Measurements from ENCODE around the gene DRAM1.
A peak's percentile ranks its signal among the peaks of the same experiment; 100 is the strongest.

Gene DRAM1

DNA sequence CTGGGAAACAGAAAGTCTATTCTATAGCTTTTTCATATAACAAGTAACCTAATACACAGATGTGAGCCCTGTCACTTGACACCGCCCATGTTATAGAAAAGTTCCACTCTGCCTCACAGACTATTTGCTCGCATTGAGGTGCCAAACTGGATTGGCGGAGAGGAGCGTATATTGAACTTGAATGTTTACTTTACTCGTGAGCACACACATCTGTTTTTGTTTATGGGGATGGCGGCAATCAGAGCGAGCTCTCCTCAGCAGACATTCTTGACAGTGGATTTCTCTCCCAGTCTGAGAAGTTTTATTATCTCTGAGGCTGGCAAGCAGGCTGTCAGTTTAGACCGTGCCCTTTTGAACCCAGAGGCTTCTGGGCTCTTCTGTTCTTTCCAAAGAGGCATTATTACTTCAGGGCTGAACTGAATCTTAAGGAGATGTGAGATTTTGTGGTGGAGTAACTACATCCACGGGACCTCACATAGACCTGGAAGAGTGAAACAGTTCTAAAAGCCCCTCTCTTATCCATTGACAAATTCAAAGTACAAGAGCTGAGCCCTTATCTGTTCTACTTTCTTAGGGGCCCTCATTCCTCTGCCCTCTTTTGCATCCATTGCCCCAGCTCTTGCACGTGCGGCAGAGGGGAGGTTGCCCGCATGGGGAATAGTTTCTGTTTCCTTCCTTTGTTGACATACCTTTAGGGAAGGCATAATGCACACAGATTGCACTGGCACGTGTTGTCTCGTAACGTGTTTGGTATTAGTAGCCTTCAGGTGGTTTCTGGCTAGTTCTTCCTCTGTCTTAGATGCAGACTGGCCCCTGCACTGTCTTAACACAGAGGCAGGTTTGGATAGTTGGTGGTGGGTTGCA lies 68.2 kb downstream of the DRAM1 start:
- peak overlapping the region; percentile 75 for H3K27ac ChIP-seq
- TF ChIP-seq, protein P1, sequence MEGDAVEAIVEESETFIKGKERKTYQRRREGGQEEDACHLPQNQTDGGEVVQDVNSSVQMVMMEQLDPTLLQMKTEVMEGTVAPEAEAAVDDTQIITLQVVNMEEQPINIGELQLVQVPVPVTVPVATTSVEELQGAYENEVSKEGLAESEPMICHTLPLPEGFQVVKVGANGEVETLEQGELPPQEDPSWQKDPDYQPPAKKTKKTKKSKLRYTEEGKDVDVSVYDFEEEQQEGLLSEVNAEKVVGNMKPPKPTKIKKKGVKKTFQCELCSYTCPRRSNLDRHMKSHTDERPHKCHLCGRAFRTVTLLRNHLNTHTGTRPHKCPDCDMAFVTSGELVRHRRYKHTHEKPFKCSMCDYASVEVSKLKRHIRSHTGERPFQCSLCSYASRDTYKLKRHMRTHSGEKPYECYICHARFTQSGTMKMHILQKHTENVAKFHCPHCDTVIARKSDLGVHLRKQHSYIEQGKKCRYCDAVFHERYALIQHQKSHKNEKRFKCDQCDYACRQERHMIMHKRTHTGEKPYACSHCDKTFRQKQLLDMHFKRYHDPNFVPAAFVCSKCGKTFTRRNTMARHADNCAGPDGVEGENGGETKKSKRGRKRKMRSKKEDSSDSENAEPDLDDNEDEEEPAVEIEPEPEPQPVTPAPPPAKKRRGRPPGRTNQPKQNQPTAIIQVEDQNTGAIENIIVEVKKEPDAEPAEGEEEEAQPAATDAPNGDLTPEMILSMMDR (conservative IDR thresholded peaks at IDR 0.05): no peak

DNA sequence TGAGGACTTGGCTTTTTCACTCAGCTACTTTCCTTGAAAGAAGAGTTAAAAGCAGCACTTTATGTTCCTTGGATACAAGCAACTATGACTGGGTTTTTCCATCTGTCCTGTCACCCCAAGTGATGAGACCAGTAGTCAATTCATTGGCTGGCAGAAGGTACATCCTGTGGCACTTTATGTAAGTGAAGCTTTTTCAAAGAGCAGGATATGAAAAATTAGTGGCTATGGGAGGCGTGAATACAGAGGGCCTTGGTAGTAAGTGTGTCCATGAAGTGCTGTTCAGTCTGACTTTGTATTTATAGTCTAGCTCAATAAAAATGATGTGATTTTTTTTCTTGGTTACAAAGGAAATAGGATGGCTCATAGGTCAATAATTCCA lies 68.8 kb downstream of the DRAM1 start:
- peak overlapping the region; percentile 75 for H3K27ac ChIP-seq
- TF ChIP-seq, protein P1 (conservative IDR thresholded peaks at IDR 0.05): no peak

DNA sequence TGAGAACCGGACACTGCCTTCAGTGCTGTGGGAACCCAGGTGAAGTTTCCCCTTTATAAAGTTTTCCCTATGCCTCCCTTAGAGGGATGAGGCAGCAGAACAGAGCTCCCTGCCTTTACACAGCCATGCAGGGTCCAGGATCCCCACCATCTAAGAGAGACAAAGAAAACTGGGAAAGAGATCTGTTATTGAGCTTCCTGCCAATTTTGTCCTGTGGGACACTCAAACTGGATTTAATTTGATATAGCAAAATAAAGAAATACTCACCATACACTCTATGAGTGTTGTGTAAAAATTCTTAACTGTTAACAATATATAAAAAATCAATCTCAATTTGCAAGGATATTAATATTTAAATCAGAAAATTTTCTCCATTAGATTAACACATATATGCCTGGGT lies 69.9 kb downstream of the DRAM1 start:
- TF ChIP-seq, protein P1 (conservative IDR thresholded peaks at IDR 0.05): no peak
- peak overlapping the region; percentile 75; the same call in 1 of the 2 replicates for H3K27ac ChIP-seq

DNA sequence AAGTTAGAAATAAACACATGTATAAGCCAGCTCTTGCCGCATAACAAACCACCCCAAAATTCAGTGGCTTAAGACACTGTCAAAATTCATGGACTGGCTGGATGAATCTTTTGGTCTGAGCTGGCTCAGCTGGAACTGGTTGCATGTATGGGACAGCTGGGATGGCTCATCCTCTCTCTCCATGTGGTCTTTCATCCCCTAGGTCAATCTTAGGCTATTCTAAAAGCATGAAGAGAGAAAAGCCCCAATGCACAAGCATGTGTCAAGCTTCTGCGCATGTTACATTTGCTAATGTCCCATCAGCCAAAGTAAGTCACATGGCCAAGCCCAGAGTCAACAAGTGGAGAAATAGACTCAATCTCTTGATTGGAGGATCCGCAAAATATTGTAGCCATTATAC lies 71.0 kb downstream of the DRAM1 start:
- H3K27ac ChIP-seq: no peak overlapping the region
- TF ChIP-seq, protein P1 (conservative IDR thresholded peaks at IDR 0.05): no peak

DNA sequence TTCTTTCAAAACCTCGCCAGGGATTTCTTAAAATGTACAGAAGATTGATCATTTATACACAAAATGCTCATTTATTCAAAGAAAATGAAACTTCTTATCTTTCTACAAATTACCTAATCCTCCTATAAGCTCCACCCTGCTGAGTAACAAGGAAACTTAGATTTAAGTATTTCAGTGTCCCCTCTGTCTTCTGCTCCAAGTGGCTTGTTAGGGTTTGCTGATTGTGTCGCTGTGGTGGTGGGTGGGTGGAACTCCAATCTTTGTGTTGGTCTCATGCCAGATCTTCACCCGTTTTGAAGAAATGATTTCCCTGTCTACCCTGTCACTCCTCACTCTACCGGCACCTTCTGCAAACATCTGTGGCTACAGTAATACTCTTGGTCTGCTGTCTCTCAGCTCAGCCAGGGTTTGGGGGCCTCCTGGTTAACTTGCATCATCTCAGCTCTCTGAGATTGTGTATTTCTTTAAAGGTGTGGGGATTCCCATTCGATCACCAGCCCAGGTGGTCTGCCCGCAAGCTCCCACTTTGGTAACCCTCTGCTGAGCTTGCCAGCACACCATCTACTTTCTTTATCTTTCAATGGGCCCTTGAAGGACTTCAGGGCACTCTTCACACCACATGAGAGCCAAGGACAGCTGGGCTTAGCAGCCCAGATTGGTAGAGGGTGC lies 73.8 kb downstream of the DRAM1 start:
- TF ChIP-seq, protein P1 (conservative IDR thresholded peaks at IDR 0.05): no peak
- no peak overlapping the region for H3K27ac ChIP-seq

DNA sequence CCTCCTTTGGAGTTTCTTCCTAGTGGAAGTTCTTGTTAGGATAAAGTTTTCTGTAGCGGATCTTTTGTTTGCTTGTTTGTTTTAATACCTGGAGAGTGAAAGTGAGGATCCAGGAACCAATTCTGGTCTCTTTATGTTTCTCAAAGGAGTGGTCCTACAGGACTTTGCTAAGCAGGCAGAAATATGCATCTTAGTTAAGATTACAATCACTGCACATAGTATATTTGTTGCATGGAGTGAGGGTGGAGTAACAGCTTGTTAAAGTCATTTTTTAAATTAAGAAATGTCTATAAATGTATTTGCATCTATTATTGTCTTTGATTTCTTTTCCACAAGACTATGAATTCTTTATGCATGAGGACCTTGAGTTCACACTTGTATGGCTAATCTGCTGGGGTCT lies 76.7 kb downstream of the DRAM1 start:
- TF ChIP-seq, protein P1 (conservative IDR thresholded peaks at IDR 0.05): no peak

DNA sequence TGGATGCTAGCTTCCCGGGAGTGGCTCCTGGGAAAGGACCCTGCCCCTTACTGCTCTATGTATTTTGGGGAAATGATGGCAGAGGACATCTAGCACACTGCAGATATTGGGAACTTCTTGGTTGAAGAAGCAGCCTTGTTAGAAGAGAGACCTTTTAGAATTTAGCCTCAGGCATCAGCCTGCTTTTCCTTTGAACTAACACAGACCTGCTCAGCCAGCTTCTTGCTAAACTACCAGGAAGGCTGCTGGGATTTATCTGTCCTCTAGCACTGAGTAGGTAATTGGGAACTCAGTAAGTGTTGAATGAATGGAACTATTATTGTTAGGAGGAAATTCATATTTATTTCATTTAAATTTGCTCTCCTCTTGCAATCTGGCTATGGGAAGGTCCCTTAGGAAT lies 77.3 kb downstream of the DRAM1 start:
- TF ChIP-seq, protein P1 (conservative IDR thresholded peaks at IDR 0.05): no peak
- H3K27ac ChIP-seq: peak overlapping the region; percentile 10; the same call in 1 of the 2 replicates

More for the DNA sequence above, 76.7 kb downstream of the DRAM1 start:
- H3K27ac ChIP-seq: peak overlapping the region; percentile 10; the same call in 1 of the 2 replicates
